Measurements from ENCODE around the gene RICTOR.

The RICTOR gene

GRCh38 chr5:39074017-39074814 lies at the start of gene RICTOR:
TSS of gene RICTOR (minus strand) at chr5:39074399. CDS start at chr5:39074377, 22 bp downstream.
- peak; percentile 96 for DNase-seq (ENCODE audit: low spot score)

- no peak for DNase-seq (ENCODE audit: low spot score)
Observed at GRCh38 chr5:39121922-39122321, 47.7 kb upstream of the RICTOR start.

GRCh38 chr5:39121315-39121714 lies 47.1 kb upstream of the RICTOR start:
- DNase-seq (ENCODE audit: low spot score) = no peak

GRCh38 chr5:39120052-39120420 lies 45.8 kb upstream of the RICTOR start:
- no peak for DNase-seq (ENCODE audit: low spot score)

- DNase-seq (ENCODE audit: low spot score) = no peak
Observed at GRCh38 chr5:39119404-39120051, 45.3 kb upstream of the RICTOR start.

- no peak for DNase-seq (ENCODE audit: low spot score)
Observed at GRCh38 chr5:39118638-39119037, 44.4 kb upstream of the RICTOR start.

GRCh38 chr5:39117401-39117800 lies 43.2 kb upstream of the RICTOR start:
- peak; percentile 9 for DNase-seq (ENCODE audit: low spot score)

- no peak for DNase-seq (ENCODE audit: low spot score)
Observed at GRCh38 chr5:39116344-39117170, 42.4 kb upstream of the RICTOR start.

GRCh38 chr5:39115644-39116343 lies 41.6 kb upstream of the RICTOR start:
- DNase-seq (ENCODE audit: low spot score) = no peak

- DNase-seq (ENCODE audit: low spot score) = no peak
Observed at GRCh38 chr5:39114155-39114554, 40.0 kb upstream of the RICTOR start.

- no peak for DNase-seq (ENCODE audit: low spot score)
Observed at GRCh38 chr5:39113354-39113953, 39.3 kb upstream of the RICTOR start.

- no peak for DNase-seq (ENCODE audit: low spot score)
Observed at GRCh38 chr5:39109606-39110005, 35.4 kb upstream of the RICTOR start.

- no peak for DNase-seq (ENCODE audit: low spot score)
Observed at GRCh38 chr5:39108987-39109386, 34.8 kb upstream of the RICTOR start.

GRCh38 chr5:39107350-39107749 lies 33.2 kb upstream of the RICTOR start:
- peak; percentile 14 for DNase-seq (ENCODE audit: low spot score)

GRCh38 chr5:39106322-39106721 lies 32.1 kb upstream of the RICTOR start:
- peak; percentile 17 for DNase-seq (ENCODE audit: low spot score)

- DNase-seq (ENCODE audit: low spot score) = no peak
Observed at GRCh38 chr5:39104221-39104620, 30.0 kb upstream of the RICTOR start.

- DNase-seq (ENCODE audit: low spot score) = no peak
Observed at GRCh38 chr5:39102684-39103155, 28.5 kb upstream of the RICTOR start.

- peak; percentile 85 for DNase-seq (ENCODE audit: low spot score)
Observed at GRCh38 chr5:39100851-39101396, 26.7 kb upstream of the RICTOR start.

- DNase-seq (ENCODE audit: low spot score) = no peak
Observed at GRCh38 chr5:39100301-39100850, 26.2 kb upstream of the RICTOR start.

GRCh38 chr5:39099831-39100230 lies 25.6 kb upstream of the RICTOR start:
- no peak for DNase-seq (ENCODE audit: low spot score)

GRCh38 chr5:39093352-39093751 lies 19.2 kb upstream of the RICTOR start:
- DNase-seq (ENCODE audit: low spot score) = peak; percentile 25

Data from AG20443 (cell line).